ENCODE measurements around the gene AASS.

Gene AASS

GRCh38 chr7:122068999-122069398 is 75.0 kb downstream of the AASS start:
- Mint-ChIP-seq H3K27me3 (ENCODE audit: low read depth) (no peaks in the 10 kb centered on the region), H3K4me3 (no peak overlapping the region), H3K36me3 (ENCODE audit: low read depth) (peaks cover 12% of the 10 kb centered on the region), H3K9me3 (no peaks in the 10 kb centered on the region), H3K4me1 (no peaks in the 10 kb centered on the region), H3K27ac (no peak overlapping the region)
- no peak for TF ChIP-seq CTCF (IDR thresholded peaks at IDR 0.05; ENCODE audit: unreplicated experiment in 3 of 3)

- H3K36me3 Mint-ChIP-seq (ENCODE audit: low read depth), result peaks cover 2% of the 10 kb centered on the region
- no peaks in the 10 kb centered on the region for H3K4me1 Mint-ChIP-seq
- no peak overlapping the region for H3K4me3 Mint-ChIP-seq
- H3K27me3 Mint-ChIP-seq (ENCODE audit: low read depth), result no peaks in the 10 kb centered on the region
- no peak for TF ChIP-seq CTCF (IDR thresholded peaks at IDR 0.05; ENCODE audit: unreplicated experiment in 3 of 3)
- H3K9me3 Mint-ChIP-seq, result no peaks in the 10 kb centered on the region
- H3K27ac Mint-ChIP-seq, result no peak overlapping the region
Measured at GRCh38 chr7:122068046-122068445, 76.0 kb downstream of the AASS start.

- H3K4me1 Mint-ChIP-seq, result no peaks in the 10 kb centered on the region
Measured at GRCh38 chr7:122067077-122067476, 77.0 kb downstream of the AASS start.

GRCh38 chr7:122064971-122065370 is 79.1 kb downstream of the AASS start:
- no peak for TF ChIP-seq CTCF (IDR thresholded peaks at IDR 0.05; ENCODE audit: unreplicated experiment in 3 of 3)
- Mint-ChIP-seq H3K9me3 (no peaks in the 10 kb centered on the region), H3K4me1 (no peaks in the 10 kb centered on the region), H3K36me3 (ENCODE audit: low read depth) (no peaks in the 10 kb centered on the region), H3K27me3 (ENCODE audit: low read depth) (no peaks in the 10 kb centered on the region), H3K4me3 (no peak overlapping the region), H3K27ac (no peak overlapping the region)

More at GRCh38 chr7:122067077-122067476, 77.0 kb downstream of the AASS start:
- H3K27ac Mint-ChIP-seq, result no peak overlapping the region
- no peak overlapping the region for H3K4me3 Mint-ChIP-seq
- no peak for TF ChIP-seq CTCF (IDR thresholded peaks at IDR 0.05; ENCODE audit: unreplicated experiment in 3 of 3)
- H3K27me3 Mint-ChIP-seq (ENCODE audit: low read depth), result no peaks in the 10 kb centered on the region
- H3K9me3 Mint-ChIP-seq, result no peaks in the 10 kb centered on the region
- H3K36me3 Mint-ChIP-seq (ENCODE audit: low read depth), result no peaks in the 10 kb centered on the region

GRCh38 chr7:122063146-122063545 is 80.9 kb downstream of the AASS start:
- H3K4me1 Mint-ChIP-seq, result no peaks in the 10 kb centered on the region
- no peaks in the 10 kb centered on the region for H3K36me3 Mint-ChIP-seq (ENCODE audit: low read depth)
- no peak for TF ChIP-seq CTCF (IDR thresholded peaks at IDR 0.05; ENCODE audit: unreplicated experiment in 3 of 3)
- H3K4me3 Mint-ChIP-seq, result no peak overlapping the region
- H3K27me3 Mint-ChIP-seq (ENCODE audit: low read depth), result no peaks in the 10 kb centered on the region
- H3K9me3 Mint-ChIP-seq, result no peaks in the 10 kb centered on the region
- no peak overlapping the region for H3K27ac Mint-ChIP-seq

- TF ChIP-seq CTCF (IDR thresholded peaks at IDR 0.05; ENCODE audit: unreplicated experiment in 3 of 3), result no peak
- H3K9me3 Mint-ChIP-seq, result no peaks in the 10 kb centered on the region
- H3K36me3 Mint-ChIP-seq (ENCODE audit: low read depth), result no peaks in the 10 kb centered on the region
- no peak overlapping the region for H3K27ac Mint-ChIP-seq
- no peaks in the 10 kb centered on the region for H3K27me3 Mint-ChIP-seq (ENCODE audit: low read depth)
- no peaks in the 10 kb centered on the region for H3K4me1 Mint-ChIP-seq
- H3K4me3 Mint-ChIP-seq, result no peak overlapping the region
Measured at GRCh38 chr7:122059542-122059941, 84.5 kb downstream of the AASS start.
